ENCODE data around the gene TIMM17A. TPM values are rescaled to one million over a fixed set of nuclear protein-coding genes. Genes with fewer than 3 reads are reported as not detected.
A peak's percentile ranks its signal among the peaks of the same experiment; 100 is the strongest.
"Not testable (repeated sequence)": the region's sequence is repeated elsewhere in the genome, so short reads cannot be mapped to it uniquely, and the experiment has no call there.

Gene TIMM17A
- total and polyA plus RNA-seq, 2 experiments from 2014 or later = 68.8 to 123 TPM

DNA sequence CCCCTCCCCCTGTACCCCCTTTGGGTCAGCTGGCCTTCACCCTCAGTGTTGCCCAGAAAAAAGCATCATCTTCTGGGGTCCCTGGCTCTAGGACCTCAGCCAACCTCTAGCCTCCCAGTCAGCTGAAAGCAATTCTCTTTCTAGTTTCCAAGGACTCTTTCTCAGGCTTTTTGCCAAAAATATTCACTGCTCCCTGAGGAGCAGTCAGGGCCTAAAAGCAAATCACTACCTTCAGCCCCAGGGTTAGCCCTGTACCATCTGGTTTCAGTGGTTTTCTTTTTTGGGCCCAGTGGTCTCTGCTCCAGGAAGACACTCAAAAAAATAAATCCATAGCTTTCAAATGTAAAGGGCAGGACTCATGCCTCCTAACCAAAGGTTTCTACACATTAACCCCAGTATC lies 5.8 kb upstream of the TIMM17A start:
- H3K4me2 ChIP-seq (ENCODE audit: unreplicated experiment) = no peak overlapping the region
- H3K4me3 ChIP-seq = no peak overlapping the region
- TF ChIP-seq EZH2 (IDR thresholded peaks at IDR 0.05; ENCODE audit: insufficient read depth, poor library complexity, severe bottlenecking) = no peak
- no peak for TF ChIP-seq EZH2phosphoT487 (IDR thresholded peaks at IDR 0.05; ENCODE audit: insufficient read depth, low read depth)
- H3K9me3 ChIP-seq (ENCODE audit: low read depth) = no peaks in the 10 kb centered on the region
- H3K36me3 ChIP-seq (ENCODE audit: low read depth) = no peaks in the 10 kb centered on the region
- peak overlapping the region; percentile 37; the same call in 1 of the 2 replicates for H2AFZ ChIP-seq
- in situ Hi-C loops (cut with MboI) = no loop called here
- no peak overlapping the region for H3K9ac ChIP-seq
- peak; percentile 29 for DNase-seq
- no peaks in the 10 kb centered on the region for H3K9me2 ChIP-seq (ENCODE audit: insufficient read depth)
- no peaks in the 10 kb centered on the region for H4K20me1 ChIP-seq (ENCODE audit: insufficient read depth)
- peaks cover 11% of the 10 kb centered on the region; the same call in 1 of the 2 replicates for H3K79me2 ChIP-seq (ENCODE audit: insufficient read depth)
- no peak overlapping the region for H3K27ac ChIP-seq
- peaks cover 15% of the 10 kb centered on the region for H3F3A ChIP-seq (ENCODE audit: insufficient read depth)
- H3K4me1 ChIP-seq (ENCODE audit: insufficient read depth) = peaks cover 25% of the 10 kb centered on the region
- H3K27me3 ChIP-seq (replicated peaks; ENCODE audit: insufficient read depth) = no peaks in the 10 kb centered on the region

DNA sequence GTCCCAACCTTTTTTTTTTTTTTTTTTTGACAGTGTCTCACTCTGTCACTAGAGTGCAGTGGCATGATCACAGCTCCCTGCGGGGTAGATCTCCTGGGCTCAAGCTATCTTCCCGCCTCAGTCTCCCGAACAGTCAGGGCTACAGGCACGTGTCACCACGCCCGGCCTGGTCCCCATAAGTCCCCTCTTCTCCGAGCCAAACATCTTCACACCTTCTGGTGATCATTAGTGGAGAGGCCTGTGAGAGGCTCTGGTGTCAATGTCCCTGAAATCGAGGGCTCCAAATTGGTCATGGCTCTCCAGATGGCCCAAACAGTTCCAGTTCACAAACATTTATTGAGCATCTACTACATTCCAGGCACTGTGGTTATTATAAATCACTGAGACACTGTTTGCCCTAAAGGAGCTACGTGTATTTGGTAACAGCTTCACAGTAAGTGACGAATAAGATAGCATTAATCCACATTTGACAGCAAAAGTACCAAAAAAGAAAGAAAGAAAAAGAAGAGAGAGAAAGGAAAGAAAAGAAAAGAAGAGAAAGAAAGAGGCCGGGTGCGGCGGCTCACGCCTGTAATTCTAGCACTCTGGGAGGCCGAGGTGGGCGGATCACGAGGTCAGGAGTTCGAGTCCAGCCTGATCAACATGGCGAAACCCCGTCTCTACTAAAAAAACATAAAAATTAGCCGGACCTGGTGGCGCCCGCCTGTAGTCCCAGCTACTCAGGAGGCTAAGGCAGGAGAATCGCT lies 867 bp upstream of the TIMM17A start:
- peaks cover 19% of the 10 kb centered on the region for H3K36me3 ChIP-seq (ENCODE audit: low read depth)
- H3K4me1 ChIP-seq (ENCODE audit: insufficient read depth) = peaks cover 10% of the 10 kb centered on the region
- 49 to 54% methylated on average over 16 to 24 of the region's 24 CpGs for WGBS, 2 experiments (ENCODE audit: low coverage in 1 of 2, low lambda C conversion rate in 2 of 2, missing lambda C conversion rate in 2 of 2)
- H3K27ac ChIP-seq = peak overlapping the region; percentile 92
- H4K20me1 ChIP-seq (ENCODE audit: insufficient read depth) = no peaks in the 10 kb centered on the region
- H3K9me3 ChIP-seq (ENCODE audit: low read depth) = no peaks in the 10 kb centered on the region
- H3K9me2 ChIP-seq (ENCODE audit: insufficient read depth) = no peaks in the 10 kb centered on the region
- no peaks in the 10 kb centered on the region for H3K27me3 ChIP-seq (replicated peaks; ENCODE audit: insufficient read depth)
- 0 out of 2 replicates have a peak, but pooled peaks cover 4% of the 10 kb centered on the region for H3F3A ChIP-seq (ENCODE audit: insufficient read depth)
- peak overlapping the region; percentile 95 for H3K9ac ChIP-seq
- H2AFZ ChIP-seq = peak overlapping the region; percentile 79
- H3K79me2 ChIP-seq (ENCODE audit: insufficient read depth) = peaks cover 42% of the 10 kb centered on the region
- H3K4me3 ChIP-seq = peak overlapping the region; percentile 94
- TF ChIP-seq EZH2phosphoT487 (IDR thresholded peaks at IDR 0.05; ENCODE audit: insufficient read depth, low read depth) = no peak
- DNase-seq = peak; percentile 3
- peak overlapping the region; percentile 77 for H3K4me2 ChIP-seq (ENCODE audit: unreplicated experiment)
- in situ Hi-C loops (cut with MboI) = no loop called here

DNA sequence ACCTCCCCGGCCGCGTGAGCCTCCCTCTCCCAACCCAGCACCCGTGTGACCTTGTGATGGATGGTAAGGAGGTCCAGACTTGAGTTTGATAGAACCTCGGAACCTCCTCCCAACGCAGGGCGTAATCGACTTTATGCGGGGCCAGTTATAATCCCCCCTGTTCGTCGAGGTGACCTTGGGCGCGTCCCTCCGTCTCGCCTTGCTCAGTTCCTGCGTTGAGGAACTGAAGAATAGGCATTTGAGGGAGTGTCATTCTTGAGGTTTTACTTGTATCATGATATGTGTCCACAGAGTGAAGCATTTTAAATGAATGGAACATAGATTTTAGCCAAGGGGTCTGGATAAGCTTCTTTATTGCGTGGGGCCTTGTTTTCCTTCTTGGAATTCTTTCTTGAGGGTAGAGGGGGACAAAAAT lies 433 bp downstream of the TIMM17A start:
- Histone ChIP-seq H4K20me1 (ENCODE audit: insufficient read depth) (no peaks in the 10 kb centered on the region), H3F3A (ENCODE audit: insufficient read depth) (0 out of 2 replicates have a peak, but pooled peaks cover 4% of the 10 kb centered on the region), H3K27me3 (replicated peaks; ENCODE audit: insufficient read depth) (no peaks in the 10 kb centered on the region), H3K4me3 (peak overlapping the region; percentile 94), H3K9ac (peak overlapping the region; percentile 95), H3K9me2 (ENCODE audit: insufficient read depth) (no peaks in the 10 kb centered on the region), H3K4me2 (ENCODE audit: unreplicated experiment) (peak overlapping the region; percentile 98), H3K36me3 (ENCODE audit: low read depth) (peaks cover 19% of the 10 kb centered on the region), H3K9me3 (ENCODE audit: low read depth) (no peaks in the 10 kb centered on the region), H3K79me2 (ENCODE audit: insufficient read depth) (peaks cover 55% of the 10 kb centered on the region), H2AFZ (peak overlapping the region; percentile 87), H3K27ac (peak overlapping the region; percentile 92), H3K4me1 (ENCODE audit: insufficient read depth) (peaks cover 10% of the 10 kb centered on the region)
- no peak for DNase-seq
- no peak for TF ChIP-seq EZH2phosphoT487 (IDR thresholded peaks at IDR 0.05; ENCODE audit: insufficient read depth, low read depth)
- TF ChIP-seq EZH2 (IDR thresholded peaks at IDR 0.05; ENCODE audit: insufficient read depth, poor library complexity, severe bottlenecking) = no peak
- in situ Hi-C loops (cut with MboI) = no loop called here
- WGBS, 2 experiments (ENCODE audit: low coverage in 1 of 2, low lambda C conversion rate in 2 of 2, missing lambda C conversion rate in 2 of 2) = 1% methylated on average over 17 of the region's 17 CpGs

DNA sequence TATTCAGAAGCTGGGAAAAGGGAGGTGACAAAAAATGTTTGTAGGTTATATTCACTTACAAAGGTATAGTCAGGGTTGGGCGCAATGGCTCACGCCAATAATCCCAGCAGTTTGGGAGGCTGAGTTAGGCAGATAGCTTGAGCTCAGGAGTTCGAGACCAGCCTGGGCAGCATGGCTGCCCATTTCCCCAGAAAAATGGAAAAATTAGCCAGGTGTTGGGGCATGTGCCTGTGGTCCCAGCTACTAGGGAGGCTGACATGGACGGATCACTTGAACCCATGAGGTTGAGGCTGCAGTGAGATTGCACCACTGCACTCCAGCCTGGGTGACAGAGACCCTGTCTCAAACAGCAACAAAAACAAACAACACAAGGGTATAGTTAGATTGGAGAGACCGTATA lies 3.0 kb downstream of the TIMM17A start:
- no peak for TF ChIP-seq EZH2phosphoT487 (IDR thresholded peaks at IDR 0.05; ENCODE audit: insufficient read depth, low read depth)
- TF ChIP-seq EZH2 (IDR thresholded peaks at IDR 0.05; ENCODE audit: insufficient read depth, poor library complexity, severe bottlenecking) = no peak
- Histone ChIP-seq H4K20me1 (ENCODE audit: insufficient read depth) (no peaks in the 10 kb centered on the region), H3K9me3 (ENCODE audit: low read depth) (no peaks in the 10 kb centered on the region), H3K9me2 (ENCODE audit: insufficient read depth) (no peaks in the 10 kb centered on the region), H2AFZ (no peak overlapping the region), H3F3A (ENCODE audit: insufficient read depth) (peaks cover 20% of the 10 kb centered on the region), H3K79me2 (ENCODE audit: insufficient read depth) (peaks cover 72% of the 10 kb centered on the region), H3K36me3 (ENCODE audit: low read depth) (peaks cover 37% of the 10 kb centered on the region), H3K9ac (no peak overlapping the region), H3K4me3 (no peak overlapping the region), H3K27me3 (replicated peaks; ENCODE audit: insufficient read depth) (no peaks in the 10 kb centered on the region), H3K4me1 (ENCODE audit: insufficient read depth) (peaks cover 10% of the 10 kb centered on the region), H3K27ac (no peak overlapping the region), H3K4me2 (ENCODE audit: unreplicated experiment) (no peak overlapping the region)
- in situ Hi-C loops (cut with MboI) = no loop called here
- no peak for DNase-seq
- 84 to 90% methylated on average over 5 of the region's 5 CpGs for WGBS, 2 experiments (ENCODE audit: low coverage in 1 of 2, low lambda C conversion rate in 2 of 2, missing lambda C conversion rate in 2 of 2)

DNA sequence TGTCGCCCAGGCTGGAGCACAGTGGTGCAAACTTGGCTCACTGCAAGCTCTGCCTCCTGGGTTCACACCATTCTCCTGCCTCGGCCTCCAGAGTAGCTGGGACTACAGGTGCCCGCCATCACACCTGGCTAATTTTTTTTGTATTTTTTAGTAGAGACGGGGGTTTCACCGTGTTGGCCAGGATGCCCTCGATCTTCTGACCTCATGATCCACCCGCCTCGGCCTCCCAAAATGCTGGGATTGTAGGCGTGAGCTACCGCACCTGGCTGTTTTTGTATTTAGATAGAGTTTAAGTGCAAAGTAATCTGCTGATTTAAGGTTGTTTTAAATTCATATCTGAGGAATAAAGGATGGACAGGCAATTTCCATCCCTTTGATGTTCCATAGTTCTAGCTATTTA lies 7.1 kb downstream of the TIMM17A start:
- H3K4me3 ChIP-seq; H3K9me3 ChIP-seq (ENCODE audit: low read depth); H3K27ac ChIP-seq; H3K9ac ChIP-seq; H3K4me1 ChIP-seq (ENCODE audit: insufficient read depth); DNase-seq; H4K20me1 ChIP-seq (ENCODE audit: insufficient read depth); H3K4me2 ChIP-seq (ENCODE audit: unreplicated experiment); H3K27me3 ChIP-seq (replicated peaks; ENCODE audit: insufficient read depth); in situ Hi-C loops (cut with MboI); H3K9me2 ChIP-seq (ENCODE audit: insufficient read depth); H2AFZ ChIP-seq: not testable (repeated sequence)
- peaks cover 75% of the 10 kb centered on the region for H3K79me2 ChIP-seq (ENCODE audit: insufficient read depth)
- H3F3A ChIP-seq (ENCODE audit: insufficient read depth) = peaks cover 42% of the 10 kb centered on the region
- peaks cover 62% of the 10 kb centered on the region for H3K36me3 ChIP-seq (ENCODE audit: low read depth)
- WGBS, 2 experiments (ENCODE audit: low coverage in 1 of 2, low lambda C conversion rate in 2 of 2, missing lambda C conversion rate in 2 of 2) = 93% methylated on average over 10 of the region's 10 CpGs

All from GM23248 (cell line).